ENCODE results near the gene EFHC2. TPM values are rescaled to one million over a fixed set of nuclear protein-coding genes. Genes with fewer than 3 reads are reported as not detected.

The EFHC2 gene
- total and polyA plus RNA-seq, 2 donors (not counting 1 experiment from before 2014, with no cell fraction given): 1.1 to 2.6 TPM

- Histone ChIP-seq H3K79me2 (ENCODE audit: control insufficient read depth, insufficient read depth, low read length) (no peaks in the 10 kb centered on the region), H3K9ac (ENCODE audit: insufficient read depth, low read length) (no peak overlapping the region), H3K4me2 (ENCODE audit: extremely low read depth, insufficient read depth, low read length) (no peak overlapping the region), H3K27ac (ENCODE audit: insufficient read depth, low read length) (no peak overlapping the region), H3K4me3 (replicated peaks in 1 of 4; ENCODE audit: control extremely low read depth in 1 of 4, insufficient read depth in 1 of 4, low read depth in 3 of 4, low read length in 4 of 4) (no peak overlapping the region), H4K20me1 (ENCODE audit: control insufficient read depth, extremely low read depth, insufficient read depth, low read length) (no peaks in the 10 kb centered on the region), H3K4me1 (ENCODE audit: control insufficient read depth, extremely low read depth, insufficient read depth, low read length) (no peaks in the 10 kb centered on the region), H3K27me3 (ENCODE audit: control insufficient read depth, insufficient read depth, low read length) (no peaks in the 10 kb centered on the region), H3K36me3 (ENCODE audit: control insufficient read depth, insufficient read depth, low read length) (no peaks in the 10 kb centered on the region), H3K9me3 (ENCODE audit: control insufficient read depth, insufficient read depth, low read depth, low read length) (no peaks in the 10 kb centered on the region), H2AFZ (ENCODE audit: low read length) (no peak overlapping the region)
- no peak for TF ChIP-seq EZH2 (IDR thresholded peaks at IDR 0.05; ENCODE audit: low read length, missing control alignments)
- no peak for TF ChIP-seq CTCF (conservative IDR thresholded peaks at IDR 0.05 in 1 of 2, IDR thresholded peaks at IDR 0.05 in 1 of 2; ENCODE audit: low read depth in 1 of 2, low read length in 2 of 2)
- DNase-seq (ENCODE audit: low read depth in 2 of 2): no peak
Measured at GRCh38 chrX:44099366-44099765, 244.1 kb downstream of the EFHC2 start.

Other genes with a start within 250 kb of the EFHC2 start
- 11.3 and 17.2 TPM in 2 replicates for gene FUNDC1, start 199.2 kb upstream of the EFHC2 start, total RNA-seq
- 19.3 and 20.8 TPM in 2 replicates for gene FUNDC1, start 199.2 kb upstream of the EFHC2 start, polyA plus RNA-seq